Hepatocyte (in vitro differentiated cells): ENCODE results near the gene ALDH3A1.

Experiments used
- CTCF ChIP-seq: fragments of 200-600 bp; sonication (generic); IDR thresholded peaks from 2 replicates; pipeline ENCODE4 v1.5.1; 2016; ENCODE audit warnings: antibody characterized with exemption, mild to moderate bottlenecking; ENCODE audit not compliant: poor library complexity
- EZH2 ChIP-seq: fragments of 200-600 bp; sonication (generic); IDR thresholded peaks from 2 replicates; pipeline ENCODE4 v1.6.1; 2016; ENCODE audit warnings: antibody characterized with exemption, mild to moderate bottlenecking, borderline replicate concordance
- EZH2phosphoT487 ChIP-seq: fragments of 200-600 bp; sonication (generic); IDR thresholded peaks from one replicate; pipeline ENCODE4 v1.6.1; 2018; ENCODE audit warnings: antibody characterized with exemption, mild to moderate bottlenecking, low read depth, moderate library complexity; ENCODE audit not compliant: unreplicated experiment, severe bottlenecking

- no peak for TF ChIP-seq CTCF
- no peak for TF ChIP-seq EZH2phosphoT487
- no peak for TF ChIP-seq EZH2
These were observed 9.3 kb downstream of the ALDH3A1 start for GRCh38 chr17:19738757-19739156.
